K562 (cell line): ENCODE data around the gene AADAC. TPM values are rescaled to one million over a fixed set of nuclear protein-coding genes. Genes with fewer than 3 reads are reported as not detected.

Experiments
- CBX5 ChIP-seq: IDR thresholded peaks from 2 replicates; pipeline ENCODE4 v1.6.1; 2014; ENCODE audit warnings: low read depth, borderline replicate concordance
- CBX8 ChIP-seq: fragments of 200-600 bp; sonication (generic); IDR thresholded peaks from 2 replicates; pipeline ENCODE4 v1.6.1; 2012; ENCODE audit warnings: borderline replicate concordance, mixed run types, low read depth, mild to moderate bottlenecking, moderate library complexity, mixed read lengths, low read length, control low read depth, inconsistent platforms; ENCODE audit not compliant: poor library complexity, severe bottlenecking; ENCODE audit errors: extremely low read depth
- FOSL1 ChIP-seq: fragments of 200-800 bp; sonication (Bioruptor generic); conservative IDR thresholded peaks from 2 replicates; pipeline ENCODE4 v1.6.1; 2016; ENCODE audit warnings: missing genetic modification characterization, missing compliant biosample characterization
- HSF4 ChIP-seq: fragments of 250-450 bp; sonication (Bioruptor Pico); IDR thresholded peaks from 2 replicates; pipeline ENCODE4 v2.1.2; 2022; ENCODE audit warnings: mild to moderate bottlenecking, moderate library complexity, borderline replicate concordance
- MBD2 ChIP-seq: sonication (generic); IDR thresholded peaks from 2 replicates; pipeline ENCODE4 v1.6.1; 2016; ENCODE audit warnings: low read depth, borderline replicate concordance
- MEIS2 ChIP-seq: fragments of 450-650 bp; IDR thresholded peaks from 2 replicates; pipeline ENCODE4 v1.6.1; 2014; ENCODE audit warnings: mild to moderate bottlenecking; ENCODE audit not compliant: partially characterized antibody
- MNT ChIP-seq, 2 experiments: fragments of 450-650 bp; conservative IDR thresholded peaks; 2 replicates each; pipeline ENCODE4 v1.6.1; 2017; ENCODE audit warnings: mild to moderate bottlenecking in 2 of 2, moderate library complexity in 2 of 2
- RNF2 ChIP-seq: sonication (generic); IDR thresholded peaks from 2 replicates; pipeline ENCODE4 v1.6.1; 2016
- SMARCA5 ChIP-seq: fragments of 450-650 bp; IDR thresholded peaks from 2 replicates; pipeline ENCODE4 v1.6.1; 2016
- ZEB2 ChIP-seq: fragments of 450-650 bp; IDR thresholded peaks from 2 replicates; pipeline ENCODE4 v1.6.1; 2016
- ZNF146 ChIP-seq: IDR thresholded peaks from one replicate; pipeline ENCODE4 v1.6.1; 2018; ENCODE audit warnings: missing compliant biosample characterization; ENCODE audit not compliant: unreplicated experiment
- ZNF197 ChIP-seq: fragments of 200-800 bp; sonication (Bioruptor generic); IDR thresholded peaks from 2 replicates; pipeline ENCODE4 v1.6.1; 2016; ENCODE audit warnings: low read depth, missing genetic modification characterization, missing compliant biosample characterization
- ZNF589 ChIP-seq: fragments of 200-800 bp; sonication (Bioruptor generic); IDR thresholded peaks from 2 replicates; pipeline ENCODE4 v1.6.1; 2016; ENCODE audit warnings: low read depth, missing genetic modification characterization, missing compliant biosample characterization
- ZNF785 ChIP-seq: fragments of 250-450 bp; sonication (Bioruptor Pico); IDR thresholded peaks from 2 replicates; pipeline ENCODE4 v1.4.0; 2020; ENCODE audit warnings: mild to moderate bottlenecking
- polyA plus RNA-seq, 8 experiments: library from polyadenylated mRNA; depleted of rRNA in 4 of 8; stranded (reverse) in 5 of 8; unstranded in 3 of 8; fragments of >200 nt; fragmentation: Nextera tagmentation in 2 of 8; fragmentation: Illumina TruSeq in 1 of 8; extraction: Ambion mirVana in 2 of 8; extraction: Trizol in 1 of 8; gene quantifications; 2 replicates each; pipeline versions ENCODE4 v1.2.1 to v1.2.3, GENCODE V29; 2011 to 2014; ENCODE audit warnings: inconsistent platforms in 1 of 8, missing spikeins in 1 of 8
- total RNA-seq, 7 experiments: library from RNA; depleted of rRNA in 6 of 7; stranded (reverse); fragments of >200 nt in 6 of 7; fragmentation: Illumina TruSeq in 2 of 7; extraction: Trizol in 2 of 7; gene quantifications; 2 replicates each; pipeline versions ENCODE4 v1.2.1 to v1.2.3, GENCODE V29; 2011 to 2021; ENCODE audit warnings: low replicate concordance in 1 of 7
- TF ChIP-seq, protein P1 (sequence below): fragments of 150-350 bp; IDR thresholded peaks from 2 replicates; pipeline ENCODE4 v1.6.1; 2014; ENCODE audit warnings: low read depth, mild to moderate bottlenecking, low read length, borderline replicate concordance
- TF ChIP-seq, protein P2 (sequence below), 2 experiments: fragments of 450-650 bp; IDR thresholded peaks; 2 replicates each; pipeline ENCODE4 v1.6.1; 2016; ENCODE audit warnings: mild to moderate bottlenecking in 2 of 2, borderline replicate concordance in 1 of 2, low read depth in 1 of 2, moderate library complexity in 1 of 2

The AADAC gene
- total and polyA plus RNA-seq, 9 of the 15 experiments (the other 6 are each of a cell fraction or from before 2014, with no cell fraction given): 0.47 TPM; not detected in 8

DNA sequence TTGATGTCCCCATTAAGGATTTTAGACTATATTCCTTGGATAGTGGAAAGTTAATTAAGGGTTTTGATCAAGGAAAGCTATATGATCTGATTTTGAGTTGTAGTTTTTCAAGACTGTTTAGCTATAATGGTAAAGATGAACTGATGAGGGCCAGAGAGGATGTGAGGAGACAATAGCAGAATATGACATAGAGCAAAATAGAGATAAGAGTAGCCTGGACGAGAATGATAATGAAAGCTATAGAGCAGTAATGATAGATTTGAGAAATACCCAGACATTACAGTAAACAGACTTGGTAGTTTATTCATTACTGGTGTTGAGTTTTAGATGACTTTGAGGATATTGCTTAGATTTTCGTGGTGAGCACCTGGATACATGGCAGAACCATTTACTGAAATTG is 63.4 kb downstream of the AADAC start (continued):
- no peak for TF ChIP-seq SMARCA5
- TF ChIP-seq HSF4 (CRISPR knock-in tag): no peak
- no peak for TF ChIP-seq ZNF589
- no peak for TF ChIP-seq ZNF785 (CRISPR knock-in tag)
- TF ChIP-seq FOSL1: 0 out of 2 replicates have a peak, but pooled peaks have one; percentile 24
- TF ChIP-seq MNT (conservative IDR thresholded peaks at IDR 0.05): no peak
- TF ChIP-seq ZNF197 (CRISPR knock-in tag): no peak
- TF ChIP-seq, protein P1, sequence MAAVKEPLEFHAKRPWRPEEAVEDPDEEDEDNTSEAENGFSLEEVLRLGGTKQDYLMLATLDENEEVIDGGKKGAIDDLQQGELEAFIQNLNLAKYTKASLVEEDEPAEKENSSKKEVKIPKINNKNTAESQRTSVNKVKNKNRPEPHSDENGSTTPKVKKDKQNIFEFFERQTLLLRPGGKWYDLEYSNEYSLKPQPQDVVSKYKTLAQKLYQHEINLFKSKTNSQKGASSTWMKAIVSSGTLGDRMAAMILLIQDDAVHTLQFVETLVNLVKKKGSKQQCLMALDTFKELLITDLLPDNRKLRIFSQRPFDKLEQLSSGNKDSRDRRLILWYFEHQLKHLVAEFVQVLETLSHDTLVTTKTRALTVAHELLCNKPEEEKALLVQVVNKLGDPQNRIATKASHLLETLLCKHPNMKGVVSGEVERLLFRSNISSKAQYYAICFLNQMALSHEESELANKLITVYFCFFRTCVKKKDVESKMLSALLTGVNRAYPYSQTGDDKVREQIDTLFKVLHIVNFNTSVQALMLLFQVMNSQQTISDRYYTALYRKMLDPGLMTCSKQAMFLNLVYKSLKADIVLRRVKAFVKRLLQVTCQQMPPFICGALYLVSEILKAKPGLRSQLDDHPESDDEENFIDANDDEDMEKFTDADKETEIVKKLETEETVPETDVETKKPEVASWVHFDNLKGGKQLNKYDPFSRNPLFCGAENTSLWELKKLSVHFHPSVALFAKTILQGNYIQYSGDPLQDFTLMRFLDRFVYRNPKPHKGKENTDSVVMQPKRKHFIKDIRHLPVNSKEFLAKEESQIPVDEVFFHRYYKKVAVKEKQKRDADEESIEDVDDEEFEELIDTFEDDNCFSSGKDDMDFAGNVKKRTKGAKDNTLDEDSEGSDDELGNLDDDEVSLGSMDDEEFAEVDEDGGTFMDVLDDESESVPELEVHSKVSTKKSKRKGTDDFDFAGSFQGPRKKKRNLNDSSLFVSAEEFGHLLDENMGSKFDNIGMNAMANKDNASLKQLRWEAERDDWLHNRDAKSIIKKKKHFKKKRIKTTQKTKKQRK: no peak
- TF ChIP-seq, protein P2, sequence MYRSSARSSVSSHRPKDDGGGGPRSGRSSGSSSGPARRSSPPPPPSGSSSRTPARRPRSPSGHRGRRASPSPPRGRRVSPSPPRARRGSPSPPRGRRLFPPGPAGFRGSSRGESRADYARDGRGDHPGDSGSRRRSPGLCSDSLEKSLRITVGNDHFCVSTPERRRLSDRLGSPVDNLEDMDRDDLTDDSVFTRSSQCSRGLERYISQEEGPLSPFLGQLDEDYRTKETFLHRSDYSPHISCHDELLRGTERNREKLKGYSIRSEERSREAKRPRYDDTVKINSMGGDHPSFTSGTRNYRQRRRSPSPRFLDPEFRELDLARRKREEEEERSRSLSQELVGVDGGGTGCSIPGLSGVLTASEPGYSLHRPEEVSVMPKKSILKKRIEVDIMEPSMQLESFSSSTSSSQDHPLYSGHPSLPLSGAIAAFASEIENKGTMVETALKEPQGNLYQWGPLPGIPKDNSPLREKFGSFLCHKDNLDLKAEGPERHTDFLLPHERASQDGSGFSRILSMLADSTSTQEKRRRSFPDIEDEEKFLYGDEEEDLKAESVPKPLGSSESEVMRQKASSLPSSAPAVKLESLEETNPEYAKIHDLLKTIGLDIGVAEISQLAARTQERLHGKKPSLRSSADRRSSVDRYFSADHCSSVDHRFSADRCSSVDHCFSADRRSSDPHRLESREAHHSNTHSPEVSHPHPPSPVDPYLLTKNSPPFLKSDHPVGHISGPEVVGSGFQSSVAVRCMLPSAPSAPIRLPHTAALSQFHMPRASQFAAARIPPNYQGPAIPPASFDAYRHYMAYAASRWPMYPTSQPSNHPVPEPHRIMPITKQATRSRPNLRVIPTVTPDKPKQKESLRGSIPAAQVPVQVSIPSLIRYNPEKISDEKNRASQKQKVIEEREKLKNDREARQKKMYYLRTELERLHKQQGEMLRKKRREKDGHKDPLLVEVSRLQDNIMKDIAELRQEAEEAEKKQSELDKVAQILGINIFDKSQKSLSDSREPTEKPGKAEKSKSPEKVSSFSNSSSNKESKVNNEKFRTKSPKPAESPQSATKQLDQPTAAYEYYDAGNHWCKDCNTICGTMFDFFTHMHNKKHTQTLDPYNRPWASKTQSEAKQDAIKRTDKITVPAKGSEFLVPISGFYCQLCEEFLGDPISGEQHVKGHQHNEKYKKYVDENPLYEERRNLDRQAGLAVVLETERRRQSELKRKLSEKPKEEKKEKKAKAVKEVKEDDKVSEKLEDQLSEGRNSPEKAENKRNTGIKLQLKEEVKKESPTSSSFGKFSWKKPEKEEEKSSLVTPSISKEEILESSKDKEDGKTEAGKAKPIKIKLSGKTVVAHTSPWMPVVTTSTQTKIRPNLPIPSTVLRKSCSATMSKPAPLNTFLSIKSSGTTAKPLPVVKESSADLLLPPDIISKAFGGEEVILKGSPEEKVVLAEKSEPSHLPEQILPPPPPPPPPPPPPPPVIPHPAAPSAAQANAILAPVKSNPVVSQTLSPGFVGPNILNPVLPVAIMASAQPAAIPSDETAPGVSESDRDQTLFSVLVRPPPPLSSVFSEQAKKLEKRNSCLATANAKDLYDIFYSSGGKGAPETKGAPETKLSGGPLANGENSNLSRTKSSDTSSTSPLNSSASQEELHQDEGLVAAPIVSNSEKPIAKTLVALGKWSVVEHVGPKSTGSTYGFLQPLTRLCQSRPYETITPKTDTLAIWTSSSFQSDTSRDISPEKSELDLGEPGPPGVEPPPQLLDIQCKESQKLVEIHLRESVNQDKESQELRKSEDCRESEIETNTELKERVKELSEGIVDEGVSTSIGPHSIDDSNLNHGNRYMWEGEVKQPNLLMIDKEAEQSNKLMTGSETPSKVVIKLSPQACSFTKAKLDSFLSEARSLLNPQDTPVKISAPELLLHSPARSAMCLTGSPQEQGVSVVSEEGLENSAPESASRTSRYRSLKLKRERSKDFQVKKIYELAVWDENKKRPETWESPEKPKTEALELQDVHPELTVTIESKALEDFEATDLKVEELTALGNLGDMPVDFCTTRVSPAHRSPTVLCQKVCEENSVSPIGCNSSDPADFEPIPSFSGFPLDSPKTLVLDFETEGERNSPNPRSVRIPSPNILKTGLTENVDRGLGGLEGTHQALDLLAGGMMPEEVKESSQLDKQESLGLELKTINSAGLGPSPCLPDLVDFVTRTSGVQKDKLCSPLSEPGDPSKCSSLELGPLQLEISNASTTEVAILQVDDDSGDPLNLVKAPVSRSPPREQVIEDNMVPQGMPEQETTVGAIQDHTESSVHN (IDR thresholded peaks at IDR 0.05; ENCODE audit: borderline replicate concordance in 1 of 2, low read depth in 1 of 2): no peak
- TF ChIP-seq MBD2: no peak
- peak; percentile 87 for TF ChIP-seq MEIS2
- no peak for TF ChIP-seq RNF2
- no peak for TF ChIP-seq CBX5
- TF ChIP-seq ZEB2: peak; percentile 51; the same call in 1 of the 2 replicates
- no peak for TF ChIP-seq ZNF146 (CRISPR knock-in tag)
- no peak for TF ChIP-seq CBX8
